GM18868 (cell line): ENCODE data around the gene FLACC1.

ENCODE experiments used
- ATAC-seq: cut with Tn5 transposase; IDR thresholded peaks from one replicate; pipeline ENCODE4 v1.9.1; 2021; ENCODE audit warnings: mild to moderate bottlenecking, moderate library complexity; ENCODE audit not compliant: unreplicated experiment

The FLACC1 gene

GRCh38 chr2:201280191-201281040 is 76.7 kb downstream of the FLACC1 start:
- no peak for ATAC-seq

GRCh38 chr2:201279079-201279478 is 78.1 kb downstream of the FLACC1 start:
- ATAC-seq: no peak

- ATAC-seq: no peak
These were observed 80.6 kb downstream of the FLACC1 start for GRCh38 chr2:201276511-201276910.

GRCh38 chr2:201275990-201276389 is 81.2 kb downstream of the FLACC1 start:
- ATAC-seq: no peak

GRCh38 chr2:201275069-201275468 is 82.1 kb downstream of the FLACC1 start:
- no peak for ATAC-seq

GRCh38 chr2:201273330-201273983 is 83.7 kb downstream of the FLACC1 start:
- ATAC-seq: no peak

GRCh38 chr2:201271917-201272316 is 85.2 kb downstream of the FLACC1 start:
- no peak for ATAC-seq

- ATAC-seq: no peak
These were observed 86.7 kb downstream of the FLACC1 start for GRCh38 chr2:201270293-201271001.

- no peak for ATAC-seq
These were observed 87.4 kb downstream of the FLACC1 start for GRCh38 chr2:201269764-201270163.

- no peak for ATAC-seq
These were observed 89.7 kb downstream of the FLACC1 start for GRCh38 chr2:201267278-201268030.

GRCh38 chr2:201266629-201267028 is 90.5 kb downstream of the FLACC1 start:
- ATAC-seq: no peak

- no peak for ATAC-seq
These were observed 92.5 kb downstream of the FLACC1 start for GRCh38 chr2:201264472-201265173.

- ATAC-seq: peak; percentile 43
These were observed 93.4 kb downstream of the FLACC1 start for GRCh38 chr2:201263779-201264178.

- no peak for ATAC-seq
These were observed 94.4 kb downstream of the FLACC1 start for GRCh38 chr2:201262718-201263117.

GRCh38 chr2:201261906-201262305 is 95.2 kb downstream of the FLACC1 start:
- ATAC-seq: no peak

GRCh38 chr2:201261471-201261870 is 95.7 kb downstream of the FLACC1 start:
- ATAC-seq: no peak

- ATAC-seq: peak; percentile 40
These were observed 96.8 kb downstream of the FLACC1 start, which contains the start of gene CASP8 for GRCh38 chr2:201260302-201260800. Gene CASP8 (plus strand): TSS chr2:201260536. CDS start chr2:201266487, 5,951 bp downstream.

- ATAC-seq: peak; percentile 8
These were observed 98.2 kb downstream of the FLACC1 start for GRCh38 chr2:201258666-201259615.
